ENCODE measurements around the gene OSBPL5.
"Not testable (repeated sequence)": the region's sequence is repeated elsewhere in the genome, so short reads cannot be mapped to it uniquely, and the experiment has no call there.

Gene OSBPL5

GRCh38 chr11:3120071-3120792, 44.9 kb downstream of the OSBPL5 start:
- H3K4me3 Mint-ChIP-seq: no peak overlapping the region
- H3K27ac Mint-ChIP-seq: no peak overlapping the region
- H3K27me3 Mint-ChIP-seq: no peaks in the 10 kb centered on the region
- H3K9me3 Mint-ChIP-seq: no peaks in the 10 kb centered on the region
- H3K36me3 Mint-ChIP-seq: peaks cover 1% of the 10 kb centered on the region
- no peaks in the 10 kb centered on the region for H3K4me1 Mint-ChIP-seq

GRCh38 chr11:3119141-3119821, 45.8 kb downstream of the OSBPL5 start:
- H3K27me3 Mint-ChIP-seq: no peaks in the 10 kb centered on the region
- no peak overlapping the region for H3K4me3 Mint-ChIP-seq
- H3K27ac Mint-ChIP-seq: no peak overlapping the region
- H3K4me1 Mint-ChIP-seq: no peaks in the 10 kb centered on the region
- peaks cover under 1% of the 10 kb centered on the region for H3K9me3 Mint-ChIP-seq
- peaks cover 4% of the 10 kb centered on the region for H3K36me3 Mint-ChIP-seq

DNA sequence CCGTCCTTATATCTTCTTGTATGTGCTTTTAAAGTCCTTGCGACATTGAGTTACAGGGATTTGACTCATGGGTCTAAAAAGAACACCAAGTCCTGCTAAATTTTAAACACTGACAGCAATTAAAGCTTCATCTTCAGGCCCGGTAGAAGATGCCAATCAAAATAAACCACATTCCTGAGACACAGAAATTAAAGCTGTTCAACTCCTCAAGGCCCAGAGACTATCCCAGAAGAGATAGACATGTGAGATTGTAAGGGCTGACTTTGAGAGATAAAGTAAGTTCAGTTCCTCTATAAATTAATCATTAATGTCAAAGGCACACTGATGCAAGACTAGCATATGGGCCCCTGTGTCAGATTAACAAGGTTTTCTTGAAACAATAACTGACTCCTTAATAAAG, 49.8 kb downstream of the OSBPL5 start:
- Mint-ChIP-seq H3K4me1 (peaks cover 3% of the 10 kb centered on the region), H3K9me3 (peaks cover 5% of the 10 kb centered on the region), H3K27ac (no peak overlapping the region), H3K27me3 (no peaks in the 10 kb centered on the region), H3K4me3 (no peak overlapping the region), H3K36me3 (peaks cover 7% of the 10 kb centered on the region)

- H3K27ac Mint-ChIP-seq, H3K36me3 Mint-ChIP-seq, H3K4me3 Mint-ChIP-seq, H3K4me1 Mint-ChIP-seq, H3K9me3 Mint-ChIP-seq, H3K27me3 Mint-ChIP-seq: not testable (repeated sequence)
Observed at GRCh38 chr11:3113661-3114060, 51.4 kb downstream of the OSBPL5 start.

DNA sequence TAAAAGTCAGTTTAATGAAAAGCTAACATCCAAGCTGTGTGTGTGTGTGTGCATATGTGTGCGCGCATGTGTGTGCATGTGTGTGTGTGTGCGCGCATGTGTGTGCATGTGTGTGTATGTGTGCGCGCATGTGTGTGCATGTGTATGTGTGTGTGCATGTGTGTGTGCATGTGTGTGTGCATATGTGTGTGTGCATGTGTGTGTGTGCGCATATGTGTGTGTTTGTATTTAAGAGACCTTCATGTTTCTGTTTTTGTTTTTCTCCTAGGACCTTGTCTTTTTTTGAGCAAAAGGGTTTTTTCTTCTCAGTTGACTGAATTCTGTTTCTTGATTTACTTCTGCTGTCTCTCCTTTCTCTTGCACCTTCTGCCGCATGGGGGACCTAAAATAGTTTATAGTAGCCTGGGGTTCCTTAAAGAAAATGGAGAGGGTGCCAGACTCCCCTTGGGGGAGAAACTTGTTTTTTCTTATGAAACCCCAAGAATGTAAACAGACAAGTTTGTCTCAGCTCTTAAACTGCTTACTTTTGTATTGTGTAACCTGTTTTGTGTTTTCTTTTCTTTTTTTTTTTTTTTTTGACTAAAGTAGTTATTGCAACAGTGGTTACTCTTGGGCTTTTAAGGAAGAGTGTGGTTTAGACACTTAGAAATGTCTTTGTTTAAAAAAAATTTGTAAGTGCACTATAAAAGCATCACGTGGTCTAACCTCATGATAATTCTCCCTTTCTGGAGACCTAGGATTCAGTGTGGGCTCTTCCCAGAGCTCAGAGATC, 53.0 kb downstream of the OSBPL5 start:
- peaks cover 7% of the 10 kb centered on the region for H3K36me3 Mint-ChIP-seq
- peaks cover 5% of the 10 kb centered on the region for H3K9me3 Mint-ChIP-seq
- H3K4me3 Mint-ChIP-seq: peak overlapping the region; percentile 30
- H3K4me1 Mint-ChIP-seq: peaks cover 3% of the 10 kb centered on the region
- H3K27ac Mint-ChIP-seq: no peak overlapping the region
- no peaks in the 10 kb centered on the region for H3K27me3 Mint-ChIP-seq

GRCh38 chr11:3111466-3111865, 53.6 kb downstream of the OSBPL5 start:
- H3K36me3 Mint-ChIP-seq: peaks cover 7% of the 10 kb centered on the region
- H3K9me3 Mint-ChIP-seq: peaks cover 5% of the 10 kb centered on the region
- H3K4me3 Mint-ChIP-seq: no peak overlapping the region
- no peaks in the 10 kb centered on the region for H3K27me3 Mint-ChIP-seq
- no peak overlapping the region for H3K27ac Mint-ChIP-seq
- H3K4me1 Mint-ChIP-seq: peaks cover 3% of the 10 kb centered on the region

DNA sequence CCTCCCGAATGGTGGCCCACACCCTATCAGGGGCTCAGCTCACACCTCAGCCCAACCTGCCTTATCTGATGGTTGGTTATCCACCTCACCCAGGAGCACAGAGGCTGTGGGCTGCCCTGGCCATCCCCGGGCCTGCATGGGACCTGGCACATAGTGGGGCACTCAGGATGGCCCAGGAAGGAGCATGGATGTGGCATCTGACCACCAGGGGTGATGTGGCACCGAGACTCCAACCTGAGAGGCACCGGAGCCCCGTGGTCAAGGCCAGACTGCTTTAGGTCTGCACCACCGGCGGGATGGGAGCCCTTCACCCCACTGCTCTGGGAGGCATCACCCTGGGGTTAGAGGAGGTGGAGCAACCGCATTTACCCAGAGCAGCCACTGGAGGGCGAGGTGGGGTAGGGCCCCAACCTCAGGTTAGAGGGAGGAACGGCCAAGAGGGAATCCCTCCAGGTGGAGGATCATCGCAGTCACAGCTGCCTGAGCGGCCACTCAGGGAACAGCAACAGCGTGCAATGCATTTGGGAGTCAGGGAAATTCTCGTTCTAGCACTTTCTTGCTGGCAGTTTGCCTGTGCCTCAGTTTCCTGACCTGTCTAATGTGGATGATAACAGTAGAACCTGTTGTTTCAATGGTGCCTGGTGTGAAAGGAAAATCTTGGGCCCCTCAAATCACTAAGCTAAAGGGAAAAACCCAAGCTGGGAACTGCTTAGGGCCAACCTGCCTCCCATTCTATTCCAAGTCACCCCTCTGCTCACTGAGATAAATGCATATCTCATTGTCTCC, 55.0 kb downstream of the OSBPL5 start:
- no peak overlapping the region for H3K27ac Mint-ChIP-seq
- peaks cover 5% of the 10 kb centered on the region for H3K9me3 Mint-ChIP-seq
- H3K36me3 Mint-ChIP-seq: peaks cover 5% of the 10 kb centered on the region
- H3K4me3 Mint-ChIP-seq: no peak overlapping the region
- H3K27me3 Mint-ChIP-seq: no peaks in the 10 kb centered on the region
- peaks cover 3% of the 10 kb centered on the region for H3K4me1 Mint-ChIP-seq

GRCh38 chr11:3109434-3109833, 55.7 kb downstream of the OSBPL5 start:
- H3K27ac Mint-ChIP-seq: no peak overlapping the region
- peaks cover 5% of the 10 kb centered on the region for H3K9me3 Mint-ChIP-seq

DNA sequence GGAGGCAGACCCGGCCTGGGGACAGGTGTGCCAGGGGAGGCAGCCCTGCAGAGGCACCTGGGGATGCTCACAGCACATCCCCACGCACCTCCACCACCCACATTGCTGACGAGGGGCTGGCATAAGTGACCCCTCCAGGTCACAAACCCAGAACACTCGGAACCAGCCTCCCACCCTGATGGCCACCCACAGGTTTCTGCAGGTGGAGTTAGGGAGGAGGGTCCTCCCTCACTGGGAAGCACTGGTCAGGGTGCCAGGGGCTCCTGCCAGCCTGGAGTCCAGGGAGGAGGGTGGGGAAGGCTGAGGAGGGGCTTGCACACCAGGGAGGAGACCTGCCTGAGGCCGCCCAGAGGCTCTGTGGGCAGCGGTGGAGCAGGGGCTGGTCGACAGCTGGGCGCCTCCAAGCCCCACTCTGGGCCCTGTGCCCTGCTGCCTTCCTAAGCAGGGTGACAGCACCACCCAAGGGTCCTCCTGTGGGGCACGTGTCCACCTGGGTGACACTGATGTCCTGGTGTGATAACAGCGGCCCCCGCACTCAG, 56.9 kb downstream of the OSBPL5 start:
- Mint-ChIP-seq H3K4me1 (peaks cover 3% of the 10 kb centered on the region), H3K9me3 (no peaks in the 10 kb centered on the region), H3K4me3 (no peak overlapping the region), H3K36me3 (no peaks in the 10 kb centered on the region), H3K27ac (no peak overlapping the region), H3K27me3 (no peaks in the 10 kb centered on the region)

More at GRCh38 chr11:3109434-3109833, 55.7 kb downstream of the OSBPL5 start:
- Mint-ChIP-seq H3K4me3 (no peak overlapping the region), H3K36me3 (peaks cover 3% of the 10 kb centered on the region), H3K27me3 (no peaks in the 10 kb centered on the region), H3K4me1 (peaks cover 3% of the 10 kb centered on the region)

- Mint-ChIP-seq H3K9me3 (no peaks in the 10 kb centered on the region), H3K27ac (no peak overlapping the region)
Observed at GRCh38 chr11:3107608-3108182, 57.4 kb downstream of the OSBPL5 start.

DNA sequence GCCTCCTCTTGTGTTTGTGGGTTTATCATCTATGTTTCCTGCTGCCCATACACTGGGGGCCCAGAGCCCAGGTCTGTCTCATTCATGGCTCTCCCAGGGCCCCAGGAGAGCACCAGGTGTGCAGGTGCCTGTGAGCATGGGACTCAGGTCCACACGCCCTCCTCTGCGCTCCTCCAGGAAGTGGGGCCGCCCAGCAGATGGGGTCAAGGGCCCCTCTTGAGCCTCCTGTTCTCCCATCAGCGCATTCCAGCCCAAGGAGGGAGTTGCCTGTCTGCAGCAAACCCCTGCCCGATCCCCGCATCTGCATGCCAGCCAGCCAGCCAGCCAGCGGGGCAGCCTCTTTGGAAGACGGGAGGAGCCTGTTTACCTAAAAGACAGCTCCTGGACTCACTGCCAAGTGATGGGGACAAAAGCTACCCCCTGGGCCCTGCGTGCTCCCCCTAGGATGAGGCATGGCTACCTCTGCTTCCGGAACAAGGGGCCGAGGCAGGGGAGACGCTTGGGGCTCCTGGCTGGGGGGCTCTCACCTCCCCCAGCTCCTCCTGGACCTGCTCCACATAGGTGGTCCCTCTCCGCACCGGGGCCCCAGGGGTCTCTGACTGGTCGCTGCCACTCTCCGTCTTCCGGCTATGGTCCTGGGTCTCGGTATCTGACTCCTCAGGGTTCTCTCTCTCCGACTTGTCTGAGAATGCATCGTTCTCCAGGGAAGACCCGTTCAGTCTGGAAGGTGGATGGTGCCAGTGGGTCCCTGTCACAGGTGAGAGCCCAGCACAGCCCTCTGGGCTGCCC, 58.2 kb downstream of the OSBPL5 start:
- no peaks in the 10 kb centered on the region for H3K27me3 Mint-ChIP-seq
- H3K9me3 Mint-ChIP-seq: no peaks in the 10 kb centered on the region
- H3K4me1 Mint-ChIP-seq: no peaks in the 10 kb centered on the region
- no peak overlapping the region for H3K27ac Mint-ChIP-seq
- H3K4me3 Mint-ChIP-seq: no peak overlapping the region
- H3K36me3 Mint-ChIP-seq: no peaks in the 10 kb centered on the region

More at GRCh38 chr11:3107608-3108182, 57.4 kb downstream of the OSBPL5 start:
- Mint-ChIP-seq H3K27me3 (no peaks in the 10 kb centered on the region), H3K36me3 (no peaks in the 10 kb centered on the region), H3K4me1 (peaks cover 3% of the 10 kb centered on the region), H3K4me3 (no peak overlapping the region)

GRCh38 chr11:3105791-3106735, 59.0 kb downstream of the OSBPL5 start:
- H3K36me3 Mint-ChIP-seq: no peaks in the 10 kb centered on the region
- H3K4me1 Mint-ChIP-seq: no peaks in the 10 kb centered on the region
- H3K27me3 Mint-ChIP-seq: no peaks in the 10 kb centered on the region
- no peak overlapping the region for H3K4me3 Mint-ChIP-seq
- no peak overlapping the region for H3K27ac Mint-ChIP-seq
- no peaks in the 10 kb centered on the region for H3K9me3 Mint-ChIP-seq

DNA sequence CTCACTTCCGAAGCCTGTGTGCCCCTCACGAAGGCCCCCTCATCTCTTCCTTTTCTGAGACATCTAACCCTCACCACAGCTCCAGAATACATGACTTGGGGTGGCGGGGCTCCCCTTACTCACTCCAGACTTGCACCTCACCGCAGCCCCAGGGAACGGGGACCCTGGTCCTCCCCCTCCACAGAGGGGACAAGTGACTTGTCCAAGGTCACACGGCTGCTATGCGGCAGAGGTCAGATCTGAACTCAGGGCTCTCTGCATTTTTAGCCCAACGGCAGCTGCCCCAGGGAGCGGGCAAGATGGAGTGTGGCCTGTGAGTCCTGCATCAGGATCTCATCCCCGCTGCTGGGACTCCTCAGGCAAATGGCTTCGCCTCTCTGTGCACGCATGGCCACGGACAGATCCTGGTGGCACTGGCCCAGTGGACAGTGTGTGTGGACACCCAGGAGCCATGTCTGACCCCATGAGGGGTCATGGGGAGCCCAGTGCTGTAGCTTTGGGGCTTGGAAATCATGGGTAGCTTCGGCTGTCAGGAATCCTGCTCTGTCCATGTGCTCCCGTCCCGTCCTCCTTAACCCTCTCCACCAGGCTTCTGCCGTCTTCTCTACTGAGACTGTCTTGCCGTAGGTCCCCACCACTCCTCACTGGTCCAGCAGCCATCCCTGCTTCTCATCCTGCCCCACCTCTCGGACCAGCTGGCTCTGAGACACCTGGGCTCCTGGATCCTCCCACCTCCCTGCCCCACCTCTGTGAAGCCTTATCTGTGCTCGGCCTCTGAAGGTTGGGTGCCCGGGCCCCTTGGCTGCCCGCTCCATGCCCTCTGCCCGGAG, 59.9 kb downstream of the OSBPL5 start:
- H3K9me3 Mint-ChIP-seq: no peaks in the 10 kb centered on the region
- H3K4me1 Mint-ChIP-seq: no peaks in the 10 kb centered on the region
- H3K27me3 Mint-ChIP-seq: no peaks in the 10 kb centered on the region
- no peak overlapping the region for H3K27ac Mint-ChIP-seq
- H3K4me3 Mint-ChIP-seq: no peak overlapping the region
- H3K36me3 Mint-ChIP-seq: no peaks in the 10 kb centered on the region
